OCI-LY3 (cell line): ENCODE results near the gene ZSCAN2.
"Not testable (repeated sequence)": the region's sequence is repeated elsewhere in the genome, so short reads cannot be mapped to it uniquely, and the experiment has no call there.

Experiments used
- CTCF ChIP-seq: fragments of 200-600, 300-600 bp; sonication (generic); IDR thresholded peaks from 2 replicates; pipeline ENCODE4 v1.5.1; 2014; ENCODE audit warnings: antibody characterized with exemption, low read length, low read depth
- EZH2phosphoT487 ChIP-seq: fragments of 200-600 bp; shearing (Covaris generic); IDR thresholded peaks from 2 replicates; pipeline ENCODE4 v1.6.1; 2018; ENCODE audit warnings: antibody characterized with exemption, mixed run types, low read depth

- not testable (repeated sequence) for TF ChIP-seq CTCF, EZH2phosphoT487
Measured at GRCh38 chr15:84568021-84568420, 32.8 kb upstream of the ZSCAN2 start.
